Prostate gland (tissue), 2 donors: ENCODE data around the gene OAT.

ENCODE experiments used
- CTCF ChIP-seq, 4 experiments: fragments of 200-600 bp in 2 of 4; fragments of 450-650 bp in 2 of 4; sonication (generic) in 2 of 4; IDR thresholded peaks; 1 replicate in 3 of 4; 2 replicates in 1 of 4; pipeline ENCODE4 v1.5.1; 2016 to 2019; ENCODE audit warnings: antibody characterized with exemption in 4 of 4, mild to moderate bottlenecking in 2 of 4, moderate library complexity in 2 of 4
- POLR2A ChIP-seq: fragments of 450-650 bp; IDR thresholded peaks from one replicate; pipeline ENCODE4 v1.6.1; 2016; ENCODE audit warnings: antibody characterized with exemption, mild to moderate bottlenecking
- POLR2AphosphoS5 ChIP-seq: sonication (generic); formaldehyde crosslinking; IDR thresholded peaks from one replicate; pipeline ENCODE4 v1.6.1; 2017; ENCODE audit warnings: antibody characterized with exemption

GRCh38 chr10:124392626-124393342, 25.9 kb downstream of the OAT start:
- TF ChIP-seq POLR2A (no peak), CTCF (IDR thresholded peaks at IDR 0.05) (no peak), POLR2AphosphoS5 (no peak)
